AG04449 (cell line): ENCODE results near the gene CCDC6.
A peak's percentile ranks its signal among the peaks of the same experiment; 100 is the strongest.

Source experiments
- CTCF ChIA-PET: fragments of 350-600 bp; formaldehyde crosslinking; extraction: SDS; loops from one replicate; lab custom pipeline; 2021; ENCODE audit warnings: antibody characterized with exemption; lab: Yijun Ruan, JAX
- POLR2A ChIA-PET: fragments of 400-600, 350-600 bp; formaldehyde crosslinking; extraction: SDS; loops from one replicate; lab custom pipeline; 2020; ENCODE audit warnings: antibody characterized with exemption, inconsistent platforms; lab: Yijun Ruan, JAX
- DNase-seq: peaks from one replicate; pipeline ENCODE4 v3.0.0-alpha.2; 2010; ENCODE audit warnings: low read depth, low spot score
- H3K4me3 ChIP-seq: 2 replicates; pipeline ENCODE4 v1.5.1; 2011; ENCODE audit warnings: low read depth, mild to moderate bottlenecking, control low read depth, low read length
- TF ChIP-seq, protein P1 (sequence below): IDR thresholded peaks from one replicate; pipeline ENCODE4 v1.5.1; 2011; ENCODE audit warnings: mild to moderate bottlenecking, moderate library complexity, low read length, control low read depth, inconsistent platforms; ENCODE audit not compliant: insufficient read depth; ENCODE audit errors: missing control alignments

Gene CCDC6

DNA sequence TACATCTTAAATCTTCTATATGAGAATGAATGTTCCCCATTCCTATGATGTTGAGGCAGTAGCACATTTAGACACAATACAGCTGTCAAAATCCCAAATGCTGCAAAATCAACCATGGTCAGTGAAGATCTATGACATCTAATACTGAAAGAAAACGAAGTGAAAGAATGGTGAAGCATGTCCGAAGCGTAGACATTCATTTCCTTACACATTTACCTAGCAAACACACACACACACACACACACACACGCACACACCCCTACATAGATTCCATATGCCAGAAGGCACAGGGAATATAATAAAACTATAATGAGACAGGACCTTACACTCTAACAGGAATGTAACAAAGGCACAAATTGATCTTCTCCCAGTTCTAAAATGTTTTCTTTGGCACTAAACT is 32.5 kb downstream of the CCDC6 start:
- H3K4me3 ChIP-seq: no peak overlapping the region
- TF ChIP-seq, protein P1, sequence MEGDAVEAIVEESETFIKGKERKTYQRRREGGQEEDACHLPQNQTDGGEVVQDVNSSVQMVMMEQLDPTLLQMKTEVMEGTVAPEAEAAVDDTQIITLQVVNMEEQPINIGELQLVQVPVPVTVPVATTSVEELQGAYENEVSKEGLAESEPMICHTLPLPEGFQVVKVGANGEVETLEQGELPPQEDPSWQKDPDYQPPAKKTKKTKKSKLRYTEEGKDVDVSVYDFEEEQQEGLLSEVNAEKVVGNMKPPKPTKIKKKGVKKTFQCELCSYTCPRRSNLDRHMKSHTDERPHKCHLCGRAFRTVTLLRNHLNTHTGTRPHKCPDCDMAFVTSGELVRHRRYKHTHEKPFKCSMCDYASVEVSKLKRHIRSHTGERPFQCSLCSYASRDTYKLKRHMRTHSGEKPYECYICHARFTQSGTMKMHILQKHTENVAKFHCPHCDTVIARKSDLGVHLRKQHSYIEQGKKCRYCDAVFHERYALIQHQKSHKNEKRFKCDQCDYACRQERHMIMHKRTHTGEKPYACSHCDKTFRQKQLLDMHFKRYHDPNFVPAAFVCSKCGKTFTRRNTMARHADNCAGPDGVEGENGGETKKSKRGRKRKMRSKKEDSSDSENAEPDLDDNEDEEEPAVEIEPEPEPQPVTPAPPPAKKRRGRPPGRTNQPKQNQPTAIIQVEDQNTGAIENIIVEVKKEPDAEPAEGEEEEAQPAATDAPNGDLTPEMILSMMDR: no peak
- CTCF ChIA-PET: interaction anchor here (1.4 to 1.7 kb wide), 3 partner anchors 9 to 43 kb away, joined by 4 to 11 read pairs (median 5); partner anchors contain the start of gene CCDC6
- no peak for DNase-seq
- POLR2A ChIA-PET: no interaction called here

DNA sequence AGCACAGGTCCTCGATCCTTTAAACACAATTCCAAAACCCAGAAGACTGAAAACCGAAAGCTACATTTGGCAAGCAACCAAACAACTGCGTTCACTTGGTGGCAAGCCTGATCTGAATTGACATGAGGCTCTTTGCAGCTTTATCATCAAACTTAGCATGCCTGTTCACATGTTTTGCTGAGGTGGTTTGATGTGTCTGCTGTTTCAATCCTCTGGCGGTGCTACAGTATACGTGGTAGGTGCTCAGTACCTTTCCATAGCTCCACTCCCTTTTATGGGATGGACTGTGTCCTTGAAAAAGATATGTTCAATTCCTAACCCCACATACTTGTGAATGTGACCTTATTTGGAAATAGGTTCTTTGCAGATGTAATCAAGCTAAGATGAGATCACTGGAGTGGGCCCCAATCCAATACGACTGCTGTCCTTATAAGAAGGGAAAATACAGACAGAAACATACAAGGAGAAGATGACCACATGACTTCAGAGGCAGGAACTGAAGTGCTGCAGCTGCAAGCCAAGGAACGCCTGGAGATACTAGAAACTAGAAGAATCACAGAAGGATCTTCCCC is 33.4 kb downstream of the CCDC6 start:
- TF ChIP-seq, protein P1: no peak
- H3K4me3 ChIP-seq: peak overlapping the region; percentile 16; the same call in 1 of the 2 replicates
- ChIA-PET POLR2A (no interaction called here), CTCF (interaction anchor here (0.8 to 1.7 kb wide), 5 partner anchors 8 to 42 kb away, joined by 3 to 11 read pairs (median 4); partner anchors contain the start of gene CCDC6)
- peak; percentile 78 for DNase-seq

DNA sequence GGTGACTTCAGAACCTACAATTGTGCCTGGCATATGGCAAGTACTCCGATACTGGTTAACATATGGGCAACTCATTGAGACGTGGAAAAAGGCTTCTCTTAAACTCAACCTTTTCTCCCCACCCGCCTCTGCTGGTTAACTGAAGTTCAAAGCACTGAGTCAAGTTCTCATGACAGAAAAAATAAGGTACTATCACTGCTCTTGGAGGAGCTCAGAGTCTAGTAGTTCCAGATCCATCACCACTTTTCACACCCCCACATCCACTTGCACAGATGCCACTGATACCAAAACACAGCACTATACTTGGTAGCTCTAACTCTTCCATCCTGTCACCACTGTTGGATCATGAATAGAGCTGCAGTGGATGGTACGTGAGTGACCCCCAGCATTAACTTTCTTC is 36.2 kb downstream of the CCDC6 start:
- no peak overlapping the region for H3K4me3 ChIP-seq
- no peak for DNase-seq
- TF ChIP-seq, protein P1: no peak
- CTCF ChIA-PET: interaction anchor here (1.2 kb wide), 1 partner anchor 244 kb away, joined by 3 read pairs; no protein-coding TSS in a partner anchor
- POLR2A ChIA-PET: no interaction called here

DNA sequence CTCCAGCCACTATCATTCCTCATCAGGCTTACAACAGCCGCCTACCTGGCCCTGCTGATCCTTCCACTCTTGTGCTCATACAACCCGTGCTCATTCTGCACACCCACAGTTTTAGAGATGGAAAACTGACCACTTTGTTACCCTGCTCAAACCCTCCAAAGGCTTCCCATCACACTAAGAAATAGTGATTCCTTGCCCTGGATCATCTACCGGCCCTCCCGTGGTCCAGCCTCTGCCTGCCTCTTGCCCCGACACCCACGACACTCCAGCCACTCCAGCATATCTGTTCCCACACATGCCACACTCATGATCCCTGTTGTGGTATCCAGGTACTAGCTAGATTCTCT is 36.8 kb downstream of the CCDC6 start:
- DNase-seq: no peak
- CTCF ChIA-PET: no interaction called here
- POLR2A ChIA-PET: no interaction called here
- H3K4me3 ChIP-seq: no peak overlapping the region
- TF ChIP-seq, protein P1: no peak

DNA sequence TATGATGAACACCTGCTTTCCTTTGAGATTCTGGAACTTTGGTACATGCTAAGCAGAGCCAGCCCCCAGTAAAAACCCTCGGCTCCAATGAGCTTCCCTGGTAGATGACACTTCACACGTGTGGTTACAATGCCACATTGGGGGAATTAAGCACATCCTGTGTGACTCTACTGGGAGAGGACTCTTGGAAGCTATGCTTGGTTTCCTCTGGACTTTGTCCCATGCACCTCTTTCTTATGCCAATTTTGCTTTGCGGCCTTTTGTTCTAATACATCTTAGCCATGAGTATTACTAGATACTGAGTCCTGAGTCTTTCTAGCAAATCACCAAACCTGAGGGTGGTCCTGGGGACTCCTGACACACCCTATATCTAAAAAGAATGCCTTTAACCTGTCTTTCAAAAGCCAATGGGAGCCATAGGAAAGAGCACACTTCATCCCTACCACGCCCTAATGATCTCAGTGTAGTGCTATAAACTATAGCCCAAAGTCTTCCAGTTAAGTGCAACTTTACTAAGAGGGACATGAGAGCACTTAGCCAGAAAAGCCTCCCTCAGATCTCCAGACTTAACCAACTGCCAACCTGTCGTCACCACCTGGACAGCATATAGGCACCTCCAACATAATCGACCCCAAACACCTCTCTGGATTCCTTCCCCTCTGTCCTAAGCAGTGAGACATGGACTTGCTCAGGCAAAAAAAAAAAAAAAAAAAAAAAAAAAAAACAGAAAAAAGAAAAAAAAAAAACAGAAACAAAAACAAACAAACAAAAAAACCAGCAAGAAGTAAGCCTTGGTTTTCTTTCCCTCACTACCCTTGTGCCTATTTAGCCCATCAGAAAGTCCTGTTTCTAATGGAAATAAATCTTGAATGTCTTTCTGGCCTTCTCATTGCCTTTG is 37.4 kb downstream of the CCDC6 start:
- POLR2A ChIA-PET: no interaction called here
- CTCF ChIA-PET: interaction anchor here (1.4 kb wide), 1 partner anchor 38 kb away, joined by 4 read pairs; no protein-coding TSS in a partner anchor
- H3K4me3 ChIP-seq: no peak overlapping the region
- TF ChIP-seq, protein P1: no peak
- no peak for DNase-seq

DNA sequence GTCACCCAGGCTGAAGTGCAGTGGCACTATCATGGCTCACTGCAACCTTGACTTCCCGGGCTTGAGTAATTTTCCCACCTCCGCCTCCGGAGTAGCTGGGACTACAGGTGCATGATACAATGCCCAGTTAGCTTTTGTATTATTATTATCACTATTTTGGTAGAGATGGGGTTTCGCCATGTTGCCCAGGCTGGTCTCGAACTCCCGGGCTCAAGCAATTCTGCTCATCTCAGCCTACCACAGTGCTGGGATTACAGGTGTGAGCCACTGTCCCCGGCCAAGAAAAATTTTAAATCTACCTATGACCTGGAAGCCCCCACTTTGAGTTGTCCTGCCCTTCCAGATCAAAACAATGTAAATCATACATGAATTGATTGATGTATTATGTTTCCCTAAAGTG is 38.8 kb downstream of the CCDC6 start:
- TF ChIP-seq, protein P1: no peak
- DNase-seq: no peak
- CTCF ChIA-PET: interaction anchor here (1.4 kb wide), 1 partner anchor 37 kb away, joined by 4 read pairs; no protein-coding TSS in a partner anchor
- no peak overlapping the region for H3K4me3 ChIP-seq
- POLR2A ChIA-PET: no interaction called here
